Natural killer cell (primary cell): ENCODE results near the gene ZCCHC8. TPM values are rescaled to one million over a fixed set of nuclear protein-coding genes. Genes with fewer than 3 reads are reported as not detected.
"Not testable (repeated sequence)": the region's sequence is repeated elsewhere in the genome, so short reads cannot be mapped to it uniquely, and the experiment has no call there.

Experiments used
- ATAC-seq, 3 donors: fragments of 150-1000 bp in 2 of 3; fragments of 200-7000 bp in 1 of 3; cut with Tn5 transposase; 1 replicate in 1 of 3; 2 replicates in 2 of 3; pipeline ENCODE4 v1.10.0; 2021; ENCODE audit warnings: mild to moderate bottlenecking in 2 of 3, moderate library complexity in 2 of 3
- DNase-seq, 2 donors: peaks; one replicate each; pipeline versions ENCODE4 v3.0.0 to v3.0.0-alpha.2; 2013 to 2021; ENCODE audit warnings: mixed read lengths in 1 of 2
- H3K27ac ChIP-seq: one replicate; pipeline ENCODE4 v1.5.1; 2013; ENCODE audit warnings: mild to moderate bottlenecking, low read length
- H3K27me3 ChIP-seq: one replicate; pipeline ENCODE4 v1.6.1; 2013; ENCODE audit warnings: low read length; ENCODE audit not compliant: control insufficient read depth, insufficient read depth
- H3K36me3 ChIP-seq: one replicate; pipeline ENCODE4 v1.6.1; 2013; ENCODE audit warnings: low read length; ENCODE audit not compliant: control insufficient read depth, insufficient read depth
- H3K4me1 ChIP-seq: one replicate; pipeline ENCODE4 v1.6.1; 2013; ENCODE audit warnings: low read length; ENCODE audit not compliant: control insufficient read depth, insufficient read depth
- H3K4me3 ChIP-seq: one replicate; pipeline ENCODE4 v1.5.1; 2013; ENCODE audit warnings: low read length
- H3K9me3 ChIP-seq: one replicate; pipeline ENCODE4 v1.6.1; 2013; ENCODE audit warnings: low read length; ENCODE audit not compliant: control insufficient read depth, insufficient read depth
- H3K27ac Mint-ChIP-seq, 2 donors: one replicate each; pipeline ENCODE4 v1.8.0; 2022; ENCODE audit warnings: mild to moderate bottlenecking in 2 of 2, mixed read lengths in 2 of 2, moderate library complexity in 1 of 2
- H3K27me3 Mint-ChIP-seq, 2 donors: one replicate each; pipeline ENCODE4 v1.8.0; 2022; ENCODE audit warnings: low read depth in 2 of 2, mixed read lengths in 2 of 2
- H3K36me3 Mint-ChIP-seq: one replicate; pipeline ENCODE4 v1.8.0; 2022; ENCODE audit warnings: mixed read lengths
- H3K4me1 Mint-ChIP-seq, 2 donors: one replicate each; pipeline ENCODE4 v1.8.0; 2022; ENCODE audit warnings: mixed read lengths in 2 of 2
- H3K4me3 Mint-ChIP-seq: one replicate; pipeline ENCODE4 v1.8.0; 2022; ENCODE audit warnings: mild to moderate bottlenecking, moderate library complexity, mixed read lengths
- H3K9me3 Mint-ChIP-seq, 2 donors: one replicate each; pipeline ENCODE4 v1.8.0; 2022; ENCODE audit warnings: mixed read lengths in 2 of 2
- WGBS: methylation state at CpG from one replicate; pipeline ENCODE4 v1.1.7; 2013; ENCODE audit warnings: missing lambda C conversion rate; ENCODE audit not compliant: insufficient coverage; 5-methylcytosine and 5-hydroxymethylcytosine counted together
- intact Hi-C: fragments of 100-400 bp; cut with micrococcal nuclease; formaldehyde crosslinking; loops from one replicate; pipeline ENCODE4 v1.14.2; 2022
- total RNA-seq, 4 donors: library from RNA; stranded (reverse); fragments of 120-200 nt in 1 of 4; gene quantifications; one replicate each; pipeline versions ENCODE4 v1.2.3 to v1.2.4, GENCODE V29; 2013 to 2022
- TF ChIP-seq, protein P1 (sequence below): fragments of 200-600 bp; IDR thresholded peaks from one replicate; pipeline ENCODE4 v1.8.0; 2022; ENCODE audit warnings: antibody characterized with exemption

Gene ZCCHC8
- total RNA-seq, 3 donors from 2014 or later (not counting 1 experiment from before 2014, with no cell fraction given) = 57.7 to 71.6 (median 66.6) TPM

DNA sequence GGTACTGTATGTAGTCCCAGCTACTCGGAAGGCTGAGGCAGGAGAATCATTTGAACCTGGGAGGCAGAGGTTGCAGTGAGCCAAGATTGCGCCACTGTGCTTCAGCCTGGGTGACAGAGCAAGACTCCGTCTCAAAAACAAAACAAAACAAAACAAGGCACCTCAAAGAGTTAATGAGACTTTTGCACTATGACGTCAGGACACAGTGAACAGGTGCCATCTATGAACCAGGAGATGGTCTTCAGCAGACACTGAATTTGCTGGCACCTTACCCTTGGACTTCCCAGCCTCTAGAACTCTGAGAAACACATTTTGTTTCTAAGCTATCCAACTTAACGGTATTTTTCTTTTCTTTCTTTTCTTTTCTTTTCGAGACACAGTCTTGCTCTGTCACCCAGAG, 54.3 kb downstream of the ZCCHC8 start:
- H3K4me1 Mint-ChIP-seq, H3K27me3 ChIP-seq, H3K27ac Mint-ChIP-seq, H3K36me3 Mint-ChIP-seq, intact Hi-C loops, H3K9me3 Mint-ChIP-seq, H3K9me3 ChIP-seq, H3K27me3 Mint-ChIP-seq, ATAC-seq, H3K4me1 ChIP-seq, H3K4me3 Mint-ChIP-seq, H3K27ac ChIP-seq, H3K36me3 ChIP-seq, H3K4me3 ChIP-seq, DNase-seq: not testable (repeated sequence)
- 76% methylated on average over 6 of the region's 6 CpGs for WGBS

DNA sequence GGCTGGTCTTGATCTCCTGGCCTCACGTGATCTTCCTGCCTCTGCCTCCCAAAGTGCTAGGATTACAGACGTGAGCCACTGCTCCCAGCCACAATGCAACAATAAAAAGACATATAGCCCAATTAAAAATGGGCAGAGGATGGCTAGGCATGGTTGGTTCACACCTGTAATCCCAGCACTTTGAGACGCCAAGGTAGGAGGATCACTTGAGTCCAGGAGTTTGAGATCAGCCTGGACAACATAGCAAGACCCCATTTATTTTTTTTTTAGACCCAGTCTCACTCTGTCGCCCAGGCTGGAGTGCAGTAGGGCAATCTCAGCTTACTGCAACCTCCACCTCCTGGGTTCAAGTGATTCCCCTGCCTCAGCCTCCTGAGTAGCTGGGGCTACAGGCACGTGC, 56.7 kb downstream of the ZCCHC8 start:
- DNase-seq, H3K9me3 Mint-ChIP-seq, H3K9me3 ChIP-seq, H3K27ac ChIP-seq, H3K27ac Mint-ChIP-seq, H3K27me3 ChIP-seq, H3K36me3 ChIP-seq, H3K36me3 Mint-ChIP-seq, H3K27me3 Mint-ChIP-seq, H3K4me1 Mint-ChIP-seq, ATAC-seq, intact Hi-C loops, H3K4me1 ChIP-seq, H3K4me3 ChIP-seq, H3K4me3 Mint-ChIP-seq: not testable (repeated sequence)
- 95% methylated on average over 4 of the region's 5 CpGs for WGBS

DNA sequence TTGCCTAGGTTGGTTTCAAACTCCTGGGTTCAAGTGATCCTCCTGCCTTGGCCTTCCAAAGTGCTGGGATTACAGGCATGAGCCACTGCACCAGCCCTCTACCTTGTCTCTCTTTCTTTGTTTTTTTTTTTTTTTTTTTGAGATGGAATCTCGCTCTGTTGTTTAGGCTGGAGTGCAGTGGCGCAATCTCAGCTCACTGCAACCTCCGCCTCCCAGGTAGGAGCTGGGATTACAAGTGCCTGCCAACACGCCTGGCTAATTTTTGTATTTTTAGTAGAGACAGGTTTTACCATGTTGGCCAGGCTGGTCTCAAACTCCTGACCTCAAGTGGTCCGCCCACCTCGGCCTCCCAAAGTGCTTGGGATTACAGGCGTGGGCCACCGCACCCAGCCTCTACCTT, 61.9 kb downstream of the ZCCHC8 start:
- H3K36me3 Mint-ChIP-seq, H3K36me3 ChIP-seq, H3K27me3 ChIP-seq, H3K4me1 ChIP-seq, H3K4me3 ChIP-seq, H3K4me3 Mint-ChIP-seq, H3K27ac ChIP-seq, intact Hi-C loops, DNase-seq, H3K4me1 Mint-ChIP-seq, ATAC-seq, H3K9me3 Mint-ChIP-seq, H3K27ac Mint-ChIP-seq, H3K9me3 ChIP-seq, H3K27me3 Mint-ChIP-seq: not testable (repeated sequence)
- 96% methylated on average over 8 of the region's 8 CpGs for WGBS

DNA sequence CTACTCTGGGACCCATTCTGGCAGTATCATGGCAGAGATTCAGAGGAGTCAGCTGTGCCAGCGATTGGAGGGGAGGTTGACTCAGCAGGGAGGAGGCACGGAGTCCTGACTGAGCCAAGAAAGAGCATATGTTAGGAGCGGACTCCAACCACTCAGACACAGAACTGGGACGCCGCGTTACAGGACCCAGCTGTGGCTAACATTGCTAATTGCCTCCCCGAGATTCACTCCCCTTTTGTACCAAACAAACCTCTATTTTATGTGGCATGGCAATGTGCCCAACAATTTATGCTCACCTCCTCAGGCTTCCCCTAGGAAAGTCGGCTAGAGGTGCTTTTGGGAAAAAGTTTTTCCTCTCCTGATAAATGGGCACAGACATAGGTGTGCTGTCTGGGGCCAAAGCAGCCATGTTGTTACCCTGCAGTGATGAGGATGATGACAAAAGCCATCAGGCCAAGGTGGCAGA, 63.0 kb downstream of the ZCCHC8 start:
- TF ChIP-seq, protein P1, sequence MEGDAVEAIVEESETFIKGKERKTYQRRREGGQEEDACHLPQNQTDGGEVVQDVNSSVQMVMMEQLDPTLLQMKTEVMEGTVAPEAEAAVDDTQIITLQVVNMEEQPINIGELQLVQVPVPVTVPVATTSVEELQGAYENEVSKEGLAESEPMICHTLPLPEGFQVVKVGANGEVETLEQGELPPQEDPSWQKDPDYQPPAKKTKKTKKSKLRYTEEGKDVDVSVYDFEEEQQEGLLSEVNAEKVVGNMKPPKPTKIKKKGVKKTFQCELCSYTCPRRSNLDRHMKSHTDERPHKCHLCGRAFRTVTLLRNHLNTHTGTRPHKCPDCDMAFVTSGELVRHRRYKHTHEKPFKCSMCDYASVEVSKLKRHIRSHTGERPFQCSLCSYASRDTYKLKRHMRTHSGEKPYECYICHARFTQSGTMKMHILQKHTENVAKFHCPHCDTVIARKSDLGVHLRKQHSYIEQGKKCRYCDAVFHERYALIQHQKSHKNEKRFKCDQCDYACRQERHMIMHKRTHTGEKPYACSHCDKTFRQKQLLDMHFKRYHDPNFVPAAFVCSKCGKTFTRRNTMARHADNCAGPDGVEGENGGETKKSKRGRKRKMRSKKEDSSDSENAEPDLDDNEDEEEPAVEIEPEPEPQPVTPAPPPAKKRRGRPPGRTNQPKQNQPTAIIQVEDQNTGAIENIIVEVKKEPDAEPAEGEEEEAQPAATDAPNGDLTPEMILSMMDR = no peak
- H3K27me3 ChIP-seq = no peaks in the 10 kb centered on the region
- no peaks in the 10 kb centered on the region for H3K9me3 Mint-ChIP-seq
- no peaks in the 10 kb centered on the region for H3K4me1 ChIP-seq
- no peaks in the 10 kb centered on the region for H3K36me3 ChIP-seq
- no peaks in the 10 kb centered on the region for H3K36me3 Mint-ChIP-seq
- no peaks in the 10 kb centered on the region for H3K4me1 Mint-ChIP-seq
- ATAC-seq (no peak), DNase-seq (no peak)
- no peaks in the 10 kb centered on the region for H3K9me3 ChIP-seq
- no peak overlapping the region for H3K27ac Mint-ChIP-seq
- 86% methylated on average over 8 of the region's 8 CpGs for WGBS
- H3K27me3 Mint-ChIP-seq = peaks cover 0 to 6% of the 10 kb centered on the region in 2 donors
- intact Hi-C loops = no loop called here
- no peak overlapping the region for H3K4me3 ChIP-seq
- no peak overlapping the region for H3K4me3 Mint-ChIP-seq
- no peak overlapping the region for H3K27ac ChIP-seq

DNA sequence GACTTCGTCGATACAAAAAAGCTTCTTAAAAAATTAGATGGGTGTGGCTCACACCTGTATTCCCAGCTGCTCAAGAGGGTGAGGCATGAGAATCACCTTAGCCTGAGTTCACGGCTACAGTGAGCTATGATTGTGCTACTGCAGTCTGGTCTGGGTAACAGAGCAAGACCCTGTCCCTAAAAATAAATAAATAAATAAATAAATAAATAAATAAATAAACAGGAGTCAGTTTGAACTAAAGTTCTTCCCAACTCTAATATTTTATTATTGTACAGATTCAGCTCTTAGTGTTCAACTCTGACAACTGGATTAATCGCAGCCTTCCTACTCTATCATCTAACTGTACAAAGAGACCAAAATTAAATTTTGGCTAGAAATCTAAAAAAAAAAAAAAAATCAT, 65.5 kb downstream of the ZCCHC8 start:
- no peak overlapping the region for H3K4me3 Mint-ChIP-seq
- TF ChIP-seq, protein P1 = no peak
- WGBS = 91% methylated on average over 4 of the region's 4 CpGs
- intact Hi-C loops = no loop called here
- Histone ChIP-seq H3K36me3 (no peaks in the 10 kb centered on the region), H3K4me1 (no peaks in the 10 kb centered on the region), H3K4me3 (no peak overlapping the region), H3K27ac (no peak overlapping the region), H3K27me3 (no peaks in the 10 kb centered on the region), H3K9me3 (no peaks in the 10 kb centered on the region)
- H3K27me3 Mint-ChIP-seq = peaks cover 0 to 6% of the 10 kb centered on the region in 2 donors
- H3K27ac Mint-ChIP-seq = no peak overlapping the region
- no peaks in the 10 kb centered on the region for H3K4me1 Mint-ChIP-seq
- no peaks in the 10 kb centered on the region for H3K36me3 Mint-ChIP-seq
- H3K9me3 Mint-ChIP-seq = no peaks in the 10 kb centered on the region
- ATAC-seq = no peak
- no peak for DNase-seq

DNA sequence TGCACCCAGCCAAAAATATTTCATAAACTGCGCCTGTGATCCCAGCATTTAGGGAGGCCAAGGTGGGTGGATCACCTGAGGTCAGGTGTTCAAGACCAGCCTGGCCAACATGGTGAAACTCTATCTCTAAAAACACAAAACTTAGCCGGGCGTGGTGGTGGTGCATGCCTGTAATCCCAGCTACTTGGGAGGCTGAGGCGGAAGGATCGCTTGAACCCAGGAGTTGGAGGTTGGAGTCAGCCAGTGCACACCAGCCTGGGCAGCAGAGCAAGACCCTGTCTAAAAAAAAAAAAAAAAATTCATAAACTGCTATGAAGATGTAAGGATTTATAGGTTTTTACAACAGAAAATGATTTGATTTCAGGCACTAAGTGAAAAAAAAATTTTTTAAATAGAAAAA, 71.7 kb downstream of the ZCCHC8 start:
- H3K4me1 Mint-ChIP-seq, ATAC-seq, H3K36me3 Mint-ChIP-seq, H3K4me3 ChIP-seq, H3K27ac Mint-ChIP-seq, intact Hi-C loops, H3K9me3 Mint-ChIP-seq, H3K27me3 Mint-ChIP-seq, H3K4me3 Mint-ChIP-seq, DNase-seq, H3K27me3 ChIP-seq, H3K27ac ChIP-seq, H3K36me3 ChIP-seq, H3K9me3 ChIP-seq, H3K4me1 ChIP-seq: not testable (repeated sequence)
- WGBS = 100% methylated on average over 5 of the region's 5 CpGs
